GM12891 (cell line): ENCODE data around the gene ICOSLG.

Source experiments
- POLR2A ChIP-seq: IDR thresholded peaks from 2 replicates; pipeline ENCODE4 v1.6.1; 2011; ENCODE audit warnings: low read depth, low read length, control low read depth
- POLR2AphosphoS5 ChIP-seq: IDR thresholded peaks from 2 replicates; pipeline ENCODE4 v1.6.1; 2011; ENCODE audit warnings: low read depth, low read length, control low read depth

GRCh38 chr21:44255511-44255981, 14.8 kb upstream of the ICOSLG start:
- TF ChIP-seq POLR2A = no peak
- TF ChIP-seq POLR2AphosphoS5 = no peak
